Pancreas (tissue), 10 donors: ENCODE results near the gene CYP4Z1. TPM values are rescaled to one million over a fixed set of nuclear protein-coding genes. Genes with fewer than 3 reads are reported as not detected.
"Not testable (repeated sequence)": the region's sequence is repeated elsewhere in the genome, so short reads cannot be mapped to it uniquely, and the experiment has no call there.

ENCODE experiments used
- ATAC-seq, 4 donors: fragments of 200-7000 bp; cut with Tn5 transposase; one replicate each; pipeline versions ENCODE4 v1.8.0 to v1.9.1; 2020; ENCODE audit warnings: mild to moderate bottlenecking in 4 of 4, moderate library complexity in 4 of 4
- DNase-seq, 6 donors: peaks; one replicate each; pipeline ENCODE4 v3.0.0-alpha.2; 2020
- FAIRE-seq: peaks from 2 replicates; lab custom pipeline; 2012; peaks lifted over from hg19 to GRCh38; lab: Jason Lieb, UNC
- H3K27ac ChIP-seq, 4 donors: fragments of 200-600 bp; sonication (generic); 1 replicate in 3 of 4; 2 replicates in 1 of 4; pipeline versions ENCODE4 v1.5.0 to v1.8.0; 2020
- H3K27me3 ChIP-seq, 4 donors: fragments of 200-600 bp; one replicate each; pipeline ENCODE4 v1.8.0; 2021
- H3K36me3 ChIP-seq, 3 donors: fragments of 200-600 bp; sonication (generic) in 1 of 3; one replicate each; pipeline versions ENCODE4 v1.5.0 to v1.8.0; 2020 to 2021
- H3K4me1 ChIP-seq, 3 donors: fragments of 200-600 bp; one replicate each; pipeline ENCODE4 v1.8.0; 2021
- H3K4me3 ChIP-seq, 4 donors: fragments of 200-600 bp; sonication (generic) in 2 of 4; one replicate each; pipeline versions ENCODE4 v1.5.0 to v1.8.0; 2020 to 2021
- H3K9me3 ChIP-seq, 4 donors: fragments of 200-600 bp; one replicate each; pipeline ENCODE4 v1.8.0; 2021
- CTCF ChIP-seq, 4 donors: fragments of 200-600 bp; sonication (generic) in 3 of 4; IDR thresholded peaks; one replicate each; pipeline versions ENCODE4 v1.5.0 to v1.8.0; 2021; ENCODE audit warnings: antibody characterized with exemption in 4 of 4
- WGBS, 2 donors: extraction: QIAGEN DNeasy Blood & Tissue Kit; methylation state at CpG; one replicate each; pipeline ENCODE4 v1.1.7; 2013; 5-methylcytosine and 5-hydroxymethylcytosine counted together
- intact Hi-C, 3 donors: fragments of 100-400 bp; cut with DNase I; formaldehyde crosslinking; loops; one replicate each; pipeline versions ENCODE4 v1.11.1 to v1.14.2; 2022
- polyA plus RNA-seq, 2 donors: library from polyadenylated mRNA; stranded (reverse); fragments of 200-250 nt; gene quantifications; one replicate each; pipeline ENCODE4 v1.2.3, GENCODE V29; 2013
- total RNA-seq, 6 donors: library from RNA; stranded (reverse); fragmentation: NEBNext Ultra II Directional in 4 of 6; extraction: Animal tissue kit (Norgen Biotek cat#: 25700) in 4 of 6; gene quantifications; one replicate each; pipeline versions ENCODE4 v1.2.1 to v1.2.4, GENCODE V29; 2021 to 2023
- donor health status: healthy with polysubstance abuse.
- donor health status: DM: no; HTN: no; CAD: no; lungs with moderate emphysema.
- donor health status: DM: no; HTN: no; CAD: no.
- donor health status: control.
- donor health status: control.
- donor health status: Bipolar disorder and iron deficiency.
- donor health status: DM: yes; HTN: yes; CAD: no.
- donor health status: DM: no; HTN: no; CAD: no.
- donor health status: DM: no; HTN: no; CAD: no.
- donor health status: DM: yes; HTN: yes; CAD: no.

The CYP4Z1 gene
- total and polyA plus RNA-seq, 8 donors = 0.06 to 0.40 (median 0.30) TPM; not detected in 4

GRCh38 chr1:47113178-47113577, 46.1 kb downstream of the CYP4Z1 start:
- no peaks in the 10 kb centered on the region for H3K9me3 ChIP-seq
- H3K4me1 ChIP-seq = no peaks in the 10 kb centered on the region
- H3K27me3 ChIP-seq = no peaks in the 10 kb centered on the region
- no peak for TF ChIP-seq CTCF (IDR thresholded peaks at IDR 0.05)
- no peaks in the 10 kb centered on the region for H3K36me3 ChIP-seq
- no peak for ATAC-seq
- no peak overlapping the region for H3K4me3 ChIP-seq
- DNase-seq = no peak
- 74 to 83% methylated on average over 4 of the region's 4 CpGs for WGBS, 2 donors
- H3K27ac ChIP-seq = no peak overlapping the region
- FAIRE-seq = no peak
- intact Hi-C loops = no loop called here

GRCh38 chr1:47121039-47121438, 54.0 kb downstream of the CYP4Z1 start:
- ATAC-seq, H3K4me1 ChIP-seq, H3K9me3 ChIP-seq, FAIRE-seq, intact Hi-C loops, H3K27me3 ChIP-seq, H3K4me3 ChIP-seq, H3K27ac ChIP-seq, H3K36me3 ChIP-seq, DNase-seq: not testable (repeated sequence)
- 43 to 75% methylated on average over 1 of the region's 1 CpG for WGBS, 2 donors

- H3K36me3 ChIP-seq, H3K27me3 ChIP-seq, DNase-seq, ATAC-seq, intact Hi-C loops, FAIRE-seq, H3K9me3 ChIP-seq, H3K4me1 ChIP-seq, H3K27ac ChIP-seq, H3K4me3 ChIP-seq: not testable (repeated sequence)
These were observed 57.8 kb downstream of the CYP4Z1 start for GRCh38 chr1:47124834-47125233.

- FAIRE-seq, H3K27ac ChIP-seq, DNase-seq, H3K4me1 ChIP-seq, ATAC-seq, H3K36me3 ChIP-seq, H3K4me3 ChIP-seq, intact Hi-C loops, H3K27me3 ChIP-seq, H3K9me3 ChIP-seq: not testable (repeated sequence)
- WGBS, 2 donors = 89 to 95% methylated on average over 2 of the region's 2 CpGs
These were observed 60.0 kb downstream of the CYP4Z1 start for GRCh38 chr1:47126997-47127396.

- no peaks in the 10 kb centered on the region for H3K9me3 ChIP-seq
- no peak for DNase-seq
- no peaks in the 10 kb centered on the region for H3K27me3 ChIP-seq
- no peaks in the 10 kb centered on the region for H3K36me3 ChIP-seq
- no peak overlapping the region for H3K4me3 ChIP-seq
- ATAC-seq = no peak
- 94 to 96% methylated on average over 1 of the region's 1 CpG for WGBS, 2 donors
- no peak overlapping the region for H3K27ac ChIP-seq
- no peak for TF ChIP-seq CTCF (IDR thresholded peaks at IDR 0.05)
- no peak for FAIRE-seq
- H3K4me1 ChIP-seq = no peaks in the 10 kb centered on the region
- intact Hi-C loops = no loop called here
These were observed 61.2 kb downstream of the CYP4Z1 start for GRCh38 chr1:47128221-47128620.

- H3K4me3 ChIP-seq, H3K27ac ChIP-seq, H3K9me3 ChIP-seq, DNase-seq, intact Hi-C loops, H3K4me1 ChIP-seq, H3K36me3 ChIP-seq, H3K27me3 ChIP-seq, FAIRE-seq: not testable (repeated sequence)
- 19 to 26% methylated on average over 2 of the region's 2 CpGs for WGBS, 2 donors
- ATAC-seq = peak in 3 of 4 donors; percentile 34 to 68 (median 58)
These were observed 61.8 kb downstream of the CYP4Z1 start for GRCh38 chr1:47128854-47129253.

GRCh38 chr1:47129489-47130230, 62.6 kb downstream of the CYP4Z1 start:
- H3K4me3 ChIP-seq, ATAC-seq, H3K27me3 ChIP-seq, H3K9me3 ChIP-seq, DNase-seq, H3K4me1 ChIP-seq, intact Hi-C loops, H3K27ac ChIP-seq, H3K36me3 ChIP-seq, FAIRE-seq: not testable (repeated sequence)
- WGBS, 2 donors = 72 to 74% methylated on average over 8 of the region's 8 CpGs

- H3K27me3 ChIP-seq, H3K36me3 ChIP-seq, ATAC-seq, FAIRE-seq, intact Hi-C loops, H3K27ac ChIP-seq, H3K9me3 ChIP-seq, H3K4me1 ChIP-seq, H3K4me3 ChIP-seq, DNase-seq: not testable (repeated sequence)
- 75 to 86% methylated on average over 3 of the region's 3 CpGs for WGBS, 2 donors
These were observed 65.6 kb downstream of the CYP4Z1 start for GRCh38 chr1:47132665-47133064.
